PFSK-1 (cell line): Measurements from ENCODE around the gene HK1.

Source experiments
- FOXP2 ChIP-seq: optimal IDR thresholded peaks from 2 replicates; pipeline ENCODE3; 2011; ENCODE audit warnings: borderline replicate concordance, control low read depth, inconsistent platforms; ENCODE audit not compliant: insufficient read depth; ENCODE audit errors: extremely low read length, extremely low read depth
- POLR2AphosphoS5 ChIP-seq: IDR thresholded peaks from 2 replicates; pipeline ENCODE4 v1.6.1; 2012; ENCODE audit warnings: low read depth, mild to moderate bottlenecking, control low read depth, low read length, moderate library complexity
- SIN3A ChIP-seq: IDR thresholded peaks from 2 replicates; pipeline ENCODE4 v1.6.1; 2012; ENCODE audit warnings: mild to moderate bottlenecking, low read length, moderate library complexity, borderline replicate concordance; ENCODE audit not compliant: insufficient read depth
- TAF1 ChIP-seq: IDR thresholded peaks from 2 replicates; pipeline ENCODE4 v1.6.1; 2012; ENCODE audit warnings: low read length, control low read depth, borderline replicate concordance; ENCODE audit not compliant: insufficient read depth
- TF ChIP-seq, protein P1 (sequence below), 2 experiments: IDR thresholded peaks; 2 replicates each; pipeline versions ENCODE4 v1.6.1 to v1.8.0; 2011 to 2012; ENCODE audit warnings: low read depth in 2 of 2, low read length in 2 of 2, control low read depth in 1 of 2, inconsistent platforms in 1 of 2, mild to moderate bottlenecking in 1 of 2, moderate library complexity in 1 of 2; ENCODE audit not compliant: insufficient read depth in 1 of 2

DNA sequence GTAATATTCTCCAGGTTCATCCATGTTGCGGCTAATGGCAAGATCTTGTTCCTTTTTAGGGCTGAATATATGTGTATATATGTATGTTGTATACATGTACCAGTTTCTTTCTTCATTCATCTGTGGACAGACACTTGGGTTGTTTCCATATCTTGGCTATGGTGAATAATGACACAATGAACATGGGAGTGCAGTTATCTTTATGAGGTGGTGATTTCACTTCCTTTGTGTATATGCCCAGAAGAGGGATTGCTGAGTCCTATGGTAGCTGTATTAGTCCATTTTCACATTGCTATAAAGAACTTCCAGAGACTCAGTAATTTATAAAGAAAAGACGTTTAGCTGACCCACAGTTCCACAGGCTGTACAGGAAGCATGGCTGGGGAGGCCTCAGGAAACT, 155.9 kb downstream of the HK1 start:
- TF ChIP-seq, protein P1, sequence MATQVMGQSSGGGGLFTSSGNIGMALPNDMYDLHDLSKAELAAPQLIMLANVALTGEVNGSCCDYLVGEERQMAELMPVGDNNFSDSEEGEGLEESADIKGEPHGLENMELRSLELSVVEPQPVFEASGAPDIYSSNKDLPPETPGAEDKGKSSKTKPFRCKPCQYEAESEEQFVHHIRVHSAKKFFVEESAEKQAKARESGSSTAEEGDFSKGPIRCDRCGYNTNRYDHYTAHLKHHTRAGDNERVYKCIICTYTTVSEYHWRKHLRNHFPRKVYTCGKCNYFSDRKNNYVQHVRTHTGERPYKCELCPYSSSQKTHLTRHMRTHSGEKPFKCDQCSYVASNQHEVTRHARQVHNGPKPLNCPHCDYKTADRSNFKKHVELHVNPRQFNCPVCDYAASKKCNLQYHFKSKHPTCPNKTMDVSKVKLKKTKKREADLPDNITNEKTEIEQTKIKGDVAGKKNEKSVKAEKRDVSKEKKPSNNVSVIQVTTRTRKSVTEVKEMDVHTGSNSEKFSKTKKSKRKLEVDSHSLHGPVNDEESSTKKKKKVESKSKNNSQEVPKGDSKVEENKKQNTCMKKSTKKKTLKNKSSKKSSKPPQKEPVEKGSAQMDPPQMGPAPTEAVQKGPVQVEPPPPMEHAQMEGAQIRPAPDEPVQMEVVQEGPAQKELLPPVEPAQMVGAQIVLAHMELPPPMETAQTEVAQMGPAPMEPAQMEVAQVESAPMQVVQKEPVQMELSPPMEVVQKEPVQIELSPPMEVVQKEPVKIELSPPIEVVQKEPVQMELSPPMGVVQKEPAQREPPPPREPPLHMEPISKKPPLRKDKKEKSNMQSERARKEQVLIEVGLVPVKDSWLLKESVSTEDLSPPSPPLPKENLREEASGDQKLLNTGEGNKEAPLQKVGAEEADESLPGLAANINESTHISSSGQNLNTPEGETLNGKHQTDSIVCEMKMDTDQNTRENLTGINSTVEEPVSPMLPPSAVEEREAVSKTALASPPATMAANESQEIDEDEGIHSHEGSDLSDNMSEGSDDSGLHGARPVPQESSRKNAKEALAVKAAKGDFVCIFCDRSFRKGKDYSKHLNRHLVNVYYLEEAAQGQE (IDR thresholded peaks at IDR 0.05; ENCODE audit: insufficient read depth in 1 of 2, low read depth in 2 of 2, low read length in 2 of 2) = no peak
- TF ChIP-seq SIN3A = no peak
- TF ChIP-seq FOXP2 = no peak
- no peak for TF ChIP-seq TAF1
- no peak for TF ChIP-seq POLR2AphosphoS5
